T1000 (cell line): ENCODE measurements around the gene EAF2.
"Not testable (repeated sequence)": the region's sequence is repeated elsewhere in the genome, so short reads cannot be mapped to it uniquely, and the experiment has no call there.

Source experiments
- DNase-seq: peaks from one replicate; lab custom pipeline; 2025; ENCODE audit warnings: mixed read lengths; lab: John Stamatoyannopoulos, UW

Gene EAF2

DNA sequence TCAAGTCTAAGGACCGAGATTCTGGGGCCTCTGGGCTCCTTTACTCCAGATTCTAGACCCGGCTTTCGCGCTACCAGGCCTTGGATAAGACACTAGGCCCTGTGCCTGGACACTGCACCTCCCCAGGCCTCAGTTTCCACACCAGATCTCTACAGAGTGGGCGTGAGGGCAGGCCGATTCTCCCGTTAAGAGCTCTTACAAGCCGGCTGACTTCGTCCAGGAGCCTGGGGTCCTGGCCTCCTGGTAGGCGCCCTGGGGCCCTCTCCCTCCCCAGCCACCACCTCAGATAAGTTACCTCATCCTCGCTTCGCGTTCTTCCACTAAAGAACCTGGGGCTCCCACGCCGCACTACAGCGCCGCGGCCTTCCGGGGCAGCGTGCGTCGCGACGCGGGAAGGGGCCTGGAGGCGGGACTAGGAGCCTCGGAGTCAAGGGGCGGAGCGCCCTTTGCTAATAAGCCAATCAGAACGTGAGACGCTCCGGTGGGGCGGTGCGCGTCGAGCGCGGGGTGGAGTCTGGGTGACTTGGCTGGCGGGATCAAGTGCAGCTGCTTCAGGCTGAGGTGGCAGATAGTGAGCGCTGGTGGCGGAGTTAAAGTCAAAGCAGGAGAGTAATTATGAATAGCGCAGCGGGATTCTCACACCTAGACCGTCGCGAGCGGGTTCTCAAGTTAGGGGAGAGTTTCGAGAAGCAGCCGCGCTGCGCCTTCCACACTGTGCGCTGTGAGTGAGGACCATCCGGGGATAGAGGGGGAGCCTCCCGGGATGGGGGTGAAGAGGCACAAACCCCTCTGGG lies at the start of gene EAF2, which contains the start of gene IQCB1:
Gene EAF2 (plus strand): TSS at position 539 of the 794 bp plus-strand sequence. CDS start 77 bp downstream, at position 616.
Gene IQCB1 (minus strand): TSS at position 390 of the 794 bp plus-strand sequence. CDS start 6,100 bp downstream, outside the sequence.
- DNase-seq: peak; percentile 86

DNA sequence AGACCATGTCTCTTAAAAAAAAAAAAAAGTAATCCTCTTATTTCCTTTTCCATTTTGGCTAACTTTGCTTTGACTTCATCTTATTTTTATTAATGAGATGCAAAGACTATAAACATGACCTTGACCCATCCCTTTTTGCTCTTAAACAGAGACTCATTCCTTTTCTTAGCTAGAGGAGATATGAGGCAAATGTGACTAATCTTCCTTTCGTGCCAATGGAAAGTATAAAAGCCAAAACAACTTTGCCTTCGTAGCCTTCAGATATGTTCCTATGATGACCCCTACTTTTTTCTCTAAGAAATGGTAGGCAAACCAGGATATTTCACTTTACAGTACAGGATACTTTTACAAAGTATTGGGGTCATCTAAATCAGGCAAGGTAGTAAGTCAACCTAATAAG lies 48.5 kb upstream of the EAF2 start:
- DNase-seq: no peak

DNA sequence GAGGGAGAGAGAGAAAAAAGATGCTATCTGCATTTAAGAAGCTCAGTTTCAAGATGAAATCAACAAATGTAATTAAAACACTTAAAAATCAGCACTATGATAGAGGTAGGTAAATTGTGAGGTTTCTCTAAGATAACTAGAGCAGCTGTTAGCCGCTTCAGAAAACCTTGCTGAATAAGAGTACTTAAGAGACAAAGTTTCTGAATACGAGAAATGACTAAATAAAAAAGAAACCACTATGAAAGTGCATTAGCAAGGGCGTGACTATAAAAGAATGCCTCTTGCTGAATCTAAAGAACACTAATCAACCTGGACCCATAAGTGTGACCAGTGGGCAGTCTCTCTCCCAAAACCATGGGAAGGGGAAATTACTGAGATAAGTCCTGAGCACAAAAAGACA lies 41.9 kb upstream of the EAF2 start:
- no peak for DNase-seq

DNA sequence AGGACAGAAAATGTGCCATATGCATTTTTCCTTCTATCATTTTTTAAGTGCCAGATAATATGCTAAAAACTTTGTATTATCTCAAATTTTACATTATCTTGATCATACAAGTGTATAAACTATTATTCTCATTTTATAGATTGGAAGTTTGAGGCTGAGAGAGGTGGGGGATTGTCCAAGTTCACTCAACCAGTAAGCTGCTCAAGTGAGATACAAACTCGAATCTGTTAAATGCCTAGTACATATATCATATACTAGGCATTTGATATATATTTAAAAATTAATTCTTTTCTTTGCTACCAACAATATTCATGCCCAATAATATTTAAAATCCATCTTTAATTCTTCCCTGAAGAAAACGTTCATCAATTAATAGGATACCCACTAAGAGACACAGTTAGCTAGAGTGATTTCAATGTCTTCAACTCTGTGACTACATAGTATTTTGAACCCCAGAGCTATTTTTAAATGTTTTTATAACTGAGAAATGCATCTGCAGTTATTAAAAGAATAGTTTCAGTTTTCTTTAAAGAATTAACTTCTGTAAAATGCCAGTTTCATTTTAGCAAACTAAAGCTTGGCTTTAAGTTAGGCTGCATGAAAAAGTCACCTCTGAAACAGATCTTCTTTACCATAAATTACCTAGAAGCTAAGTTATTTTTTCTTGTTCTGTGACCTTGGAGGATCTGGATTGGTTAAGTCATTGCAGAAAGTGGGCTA lies 40.6 kb upstream of the EAF2 start:
- no peak for DNase-seq

DNA sequence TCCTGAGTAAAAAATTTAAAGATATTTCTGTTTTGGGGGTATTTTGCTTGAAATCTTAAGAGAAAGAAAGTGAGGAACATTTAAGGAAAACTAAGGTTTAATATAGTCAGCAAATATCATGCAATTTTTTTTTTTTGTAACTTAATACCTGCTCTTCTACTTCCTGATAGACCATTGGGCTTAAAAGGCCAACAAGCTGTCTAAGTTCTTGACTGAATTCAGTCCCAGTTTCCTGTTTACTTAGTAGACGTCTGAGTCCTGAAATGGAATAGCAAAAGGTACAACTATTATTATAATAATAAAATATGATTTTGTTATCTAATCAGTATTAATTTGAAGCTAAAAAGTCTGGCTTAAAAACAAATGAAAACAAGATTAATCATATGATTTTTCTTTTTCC lies 38.0 kb upstream of the EAF2 start:
- DNase-seq: no peak

DNA sequence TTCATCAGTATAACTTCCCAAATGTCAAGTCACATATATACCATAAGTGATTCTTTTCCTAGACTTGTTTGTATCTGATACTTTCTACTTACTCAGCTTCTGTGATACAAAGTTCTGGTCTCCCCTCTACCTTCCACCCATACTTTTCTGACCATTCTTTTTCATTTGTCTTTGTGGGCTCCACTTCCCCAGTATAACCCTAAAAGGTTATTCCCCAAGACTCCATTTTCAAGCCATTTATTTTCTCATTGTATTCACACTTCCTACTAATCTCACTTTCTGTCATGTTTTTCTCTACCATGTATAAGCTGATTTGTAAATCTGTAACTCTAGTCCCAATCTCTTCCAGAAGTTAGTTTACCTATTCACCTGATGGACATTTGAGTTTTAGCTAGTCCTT lies 34.1 kb upstream of the EAF2 start:
- DNase-seq: no peak

DNA sequence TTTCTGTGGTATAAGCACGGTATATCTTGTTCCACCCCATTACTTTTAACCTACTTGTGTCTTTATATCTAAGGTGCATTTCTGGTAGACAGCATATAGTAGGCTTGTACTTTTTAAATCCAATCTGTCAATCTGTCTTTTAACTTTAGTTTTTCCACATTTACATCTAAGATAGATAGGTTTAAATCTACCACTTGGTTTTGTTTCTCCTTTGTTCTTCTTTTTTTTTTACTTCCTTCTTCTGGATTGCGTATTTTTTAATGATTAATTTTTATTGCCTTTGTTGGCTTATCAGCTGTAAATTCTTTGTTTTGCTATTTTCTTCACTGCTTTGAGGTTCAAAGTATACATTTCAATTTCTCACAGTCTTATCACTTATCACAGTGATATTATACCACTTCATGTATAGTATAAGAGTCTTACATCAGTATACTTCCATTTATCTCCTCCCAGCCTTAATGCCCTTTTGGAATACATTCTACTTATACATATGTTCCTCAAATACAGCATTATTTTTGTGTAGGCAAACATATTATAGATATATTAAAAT lies 31.2 kb upstream of the EAF2 start:
- DNase-seq: no peak

DNA sequence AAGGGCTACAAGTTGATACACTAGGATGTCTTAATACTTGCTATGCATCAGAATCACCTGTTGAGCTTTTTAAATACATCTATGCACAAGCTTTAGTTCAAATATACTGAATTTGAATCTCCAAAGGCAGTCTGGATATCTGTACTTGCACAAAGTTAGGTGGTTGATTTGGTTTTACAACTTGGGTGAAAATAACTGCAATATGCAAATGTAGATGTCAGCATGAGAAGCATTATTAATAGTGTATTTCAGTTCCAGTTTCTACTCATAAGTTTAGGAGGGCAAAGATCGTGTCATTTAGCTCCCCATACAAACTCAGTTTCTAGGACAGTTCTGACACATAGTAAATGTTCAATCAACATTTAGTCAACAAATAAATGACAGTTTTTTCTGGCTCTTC lies 25.8 kb upstream of the EAF2 start:
- DNase-seq: no peak

DNA sequence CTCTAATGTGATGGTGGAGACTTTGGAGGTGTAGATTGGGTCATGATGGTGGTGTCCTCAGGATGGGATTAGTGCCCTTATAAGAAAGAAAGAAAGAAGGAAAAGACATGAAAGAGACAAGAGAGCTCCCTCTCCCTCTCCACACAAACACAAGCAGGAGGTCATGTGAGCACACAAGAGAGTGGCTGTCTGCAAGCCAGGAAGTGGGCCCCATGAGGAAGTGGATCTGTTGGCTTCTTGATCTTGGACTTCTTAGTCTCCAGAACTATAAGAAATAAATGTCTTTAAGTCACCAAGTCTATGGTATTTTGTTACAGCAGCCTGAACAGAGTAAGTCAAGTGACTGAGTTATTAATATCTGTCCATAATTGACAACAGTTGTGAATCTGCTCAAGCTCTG lies 17.3 kb upstream of the EAF2 start:
- no peak for DNase-seq

DNA sequence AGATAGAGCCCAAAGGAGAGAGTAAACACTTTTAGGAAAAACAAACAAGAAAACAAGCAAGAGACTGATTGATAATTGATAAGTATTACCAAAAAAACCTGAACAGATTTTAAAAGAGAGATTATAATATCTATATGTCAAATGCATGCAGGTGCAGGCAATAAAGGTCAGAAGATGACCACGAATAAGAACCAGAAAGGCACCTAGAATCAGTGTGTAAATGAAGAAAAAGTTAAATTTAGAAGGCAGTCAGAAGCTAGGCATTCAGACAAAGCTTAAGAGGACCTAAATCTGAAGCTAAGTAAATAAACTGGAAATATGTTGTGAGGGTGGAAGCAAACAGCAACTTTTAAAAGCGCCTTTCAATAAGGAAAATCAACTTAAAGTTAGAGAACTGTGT lies 16.4 kb upstream of the EAF2 start:
- no peak for DNase-seq

DNA sequence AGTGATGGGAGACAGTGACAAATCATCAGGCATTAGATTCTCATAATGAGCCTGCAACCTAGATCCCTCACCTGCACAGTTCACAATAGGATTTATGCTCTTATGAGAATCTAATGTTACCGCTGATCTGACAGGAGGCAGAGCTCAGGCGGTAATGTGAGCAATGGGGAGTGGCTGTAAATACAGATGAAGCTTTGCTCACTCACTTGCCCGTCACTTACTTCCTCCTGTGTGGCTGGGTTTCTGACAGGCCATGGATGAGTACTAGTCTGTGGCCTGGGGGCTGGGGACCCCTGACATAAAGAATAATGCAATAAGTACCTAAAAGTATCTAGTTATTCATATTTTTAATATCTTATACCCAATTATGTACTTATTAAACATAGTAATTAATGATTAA lies 15.8 kb upstream of the EAF2 start:
- DNase-seq: no peak

DNA sequence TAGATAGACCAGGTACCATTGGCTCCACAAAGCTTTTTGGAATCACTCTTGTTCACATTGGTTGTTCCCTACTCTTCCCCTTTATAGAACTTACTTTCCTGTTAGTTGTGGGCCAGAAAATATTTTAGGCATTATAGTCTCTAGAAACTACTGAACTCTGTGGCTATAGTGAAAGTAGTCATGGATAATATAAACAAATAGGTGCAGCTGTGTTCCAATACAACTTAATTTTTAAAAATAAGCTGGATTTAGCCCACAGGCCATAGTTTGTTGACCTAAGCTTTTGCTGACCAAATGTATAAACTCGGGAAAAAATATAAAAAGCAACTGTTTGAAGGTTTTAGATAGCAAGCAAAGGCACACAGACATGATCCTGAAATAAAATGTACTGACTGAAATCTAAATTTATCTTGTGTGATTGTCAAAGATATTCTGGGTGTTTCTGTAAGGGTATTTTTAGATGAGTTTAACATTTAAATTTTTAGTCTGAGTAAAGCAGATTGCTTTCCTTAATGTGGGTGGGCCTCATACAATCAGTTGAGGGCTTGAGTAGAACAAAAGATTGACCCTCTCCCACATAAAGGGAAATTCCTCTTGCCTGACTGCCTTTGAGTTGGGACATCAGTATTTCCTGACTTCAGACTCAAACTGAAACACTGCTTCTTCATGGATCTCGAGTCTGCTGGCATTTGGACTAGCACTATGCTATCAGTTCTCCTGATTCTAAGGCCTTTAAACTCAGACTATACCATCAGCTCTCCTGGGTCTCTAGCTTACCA lies 13.4 kb upstream of the EAF2 start:
- no peak for DNase-seq

DNA sequence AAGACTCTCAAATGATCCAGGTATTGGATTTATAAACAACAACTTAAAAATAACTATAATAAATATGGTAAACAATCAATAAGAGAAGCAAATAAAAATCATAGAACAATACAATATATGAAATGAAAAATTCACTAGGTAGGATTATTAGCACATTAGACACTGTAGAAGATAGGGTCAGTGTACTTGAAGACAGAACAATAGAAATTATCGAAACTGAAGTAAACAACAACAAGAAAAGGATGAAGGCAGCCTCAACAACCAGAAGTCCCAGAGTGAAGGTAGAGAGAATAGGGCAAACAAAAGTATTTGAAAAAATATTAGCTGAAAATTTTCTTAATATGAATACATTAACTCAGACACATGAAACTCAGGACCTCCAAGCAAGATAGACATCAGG lies 12.0 kb upstream of the EAF2 start:
- no peak for DNase-seq

DNA sequence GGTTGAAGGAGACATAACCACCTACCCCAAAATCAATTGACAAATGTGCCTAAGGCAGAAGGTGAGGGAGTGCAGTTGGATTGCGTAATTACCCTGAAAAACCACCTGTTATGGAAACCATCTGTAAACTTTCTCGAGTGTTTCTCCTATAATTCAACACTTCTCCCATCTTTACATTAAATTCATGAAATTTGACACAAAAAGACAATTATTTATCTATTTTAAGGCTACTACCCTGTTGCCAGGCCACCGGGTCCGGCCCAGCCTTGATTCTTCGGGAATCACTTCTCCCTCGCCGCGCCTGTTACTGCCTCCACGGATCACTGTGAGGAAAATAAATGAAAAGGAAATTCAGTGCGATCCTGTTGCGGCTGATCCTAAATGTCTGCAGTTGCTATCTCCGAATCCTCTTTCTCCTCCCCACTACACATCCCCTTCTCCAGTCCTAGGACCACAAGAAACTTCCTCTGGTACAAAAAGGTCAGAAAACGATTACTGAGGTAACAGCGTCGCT lies 795 bp upstream of the EAF2 start:
- DNase-seq: no peak

DNA sequence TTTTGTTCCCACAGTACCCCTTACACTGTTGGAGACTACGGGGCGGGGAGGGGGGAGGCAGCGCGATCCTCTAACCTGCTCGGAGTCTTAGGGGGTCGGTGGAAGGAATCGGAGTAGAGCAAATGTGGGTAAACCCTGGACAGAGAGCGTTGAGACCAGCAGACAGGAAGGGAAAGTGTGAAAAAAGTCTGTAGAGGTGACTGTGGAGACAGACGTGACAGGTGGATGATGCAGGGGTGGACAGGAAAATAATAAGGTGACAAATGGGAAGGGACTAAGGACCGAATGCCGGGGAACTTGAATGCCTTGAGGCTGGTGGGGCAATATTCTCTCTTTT lies 424 bp downstream of the EAF2 start:
- DNase-seq: no peak

DNA sequence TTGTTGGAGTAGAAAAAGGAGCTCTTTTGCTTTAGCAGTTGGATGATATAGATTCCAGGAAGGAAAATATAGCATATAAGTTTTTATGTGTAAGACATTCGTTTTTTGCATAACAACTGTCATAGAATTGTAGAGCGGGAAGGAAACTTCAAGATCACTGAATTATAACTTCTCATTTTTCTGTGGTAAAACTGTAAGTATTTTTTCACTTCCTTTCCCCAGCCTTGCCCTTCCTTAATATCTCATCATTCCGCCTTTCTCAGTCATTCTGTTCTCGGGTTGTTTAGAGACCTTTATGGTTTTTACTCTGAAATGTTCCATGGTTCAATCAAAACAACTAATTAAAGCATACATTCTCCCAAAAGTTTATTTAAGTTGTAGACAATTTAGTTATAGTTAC lies 1.1 kb downstream of the EAF2 start:
- DNase-seq: no peak

DNA sequence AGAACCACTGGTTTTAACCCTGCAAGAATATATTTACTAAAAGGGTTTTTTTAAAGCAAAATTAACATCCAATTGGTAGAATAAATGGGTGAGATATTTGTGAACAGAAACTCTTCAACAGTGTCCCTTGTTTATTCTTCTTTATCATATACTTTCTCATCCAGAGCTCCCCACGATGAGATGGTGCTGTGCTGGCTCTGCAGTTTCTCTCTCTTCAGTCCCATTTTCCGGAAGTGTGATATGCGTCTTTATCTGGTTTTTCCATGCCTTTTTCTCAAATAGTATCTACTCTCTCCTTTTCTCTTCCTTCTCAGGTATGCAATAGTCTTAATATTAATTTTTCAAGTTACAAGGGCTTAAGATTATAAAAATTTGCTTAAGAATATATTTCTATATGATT lies 1.5 kb downstream of the EAF2 start:
- DNase-seq: no peak

DNA sequence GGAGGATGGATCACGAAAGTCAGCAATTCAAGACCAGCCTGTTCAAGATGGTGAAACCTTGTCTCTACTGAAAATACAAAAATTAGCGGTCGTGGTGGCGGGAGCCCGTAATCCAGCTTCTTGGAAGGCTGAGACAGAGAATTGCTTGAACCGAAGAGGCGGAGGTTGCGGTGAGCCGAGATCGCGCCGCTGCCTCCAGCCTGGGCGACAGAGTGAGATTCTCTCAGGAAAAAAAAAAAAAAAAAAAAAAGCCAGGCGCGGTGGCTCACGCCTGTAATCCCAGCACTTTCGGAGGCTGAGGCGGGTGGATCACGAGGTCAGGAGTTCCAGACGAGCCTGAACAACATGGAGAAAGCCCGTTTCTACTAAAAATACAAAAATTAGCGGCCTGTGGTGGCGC lies 5.0 kb downstream of the EAF2 start:
- DNase-seq: no peak

DNA sequence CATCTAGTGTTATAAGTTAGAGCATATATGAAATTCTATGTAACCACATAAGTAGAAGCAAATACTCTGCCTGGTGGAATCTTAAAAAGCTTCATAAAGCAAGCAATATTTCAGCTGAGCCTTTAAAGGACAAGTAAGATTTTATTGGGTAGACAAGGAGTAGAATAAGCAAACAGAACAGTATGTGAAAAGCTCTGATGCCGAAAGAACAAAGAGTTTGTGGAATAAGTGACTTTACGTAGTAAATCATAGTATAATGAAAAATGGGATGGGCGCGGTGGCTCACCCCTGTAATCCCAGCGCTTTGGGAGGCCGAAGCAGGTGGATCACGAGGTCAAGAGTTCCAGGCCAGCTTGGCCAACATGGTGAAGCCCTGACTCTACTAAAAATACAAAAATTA lies 9.9 kb downstream of the EAF2 start:
- DNase-seq: no peak

DNA sequence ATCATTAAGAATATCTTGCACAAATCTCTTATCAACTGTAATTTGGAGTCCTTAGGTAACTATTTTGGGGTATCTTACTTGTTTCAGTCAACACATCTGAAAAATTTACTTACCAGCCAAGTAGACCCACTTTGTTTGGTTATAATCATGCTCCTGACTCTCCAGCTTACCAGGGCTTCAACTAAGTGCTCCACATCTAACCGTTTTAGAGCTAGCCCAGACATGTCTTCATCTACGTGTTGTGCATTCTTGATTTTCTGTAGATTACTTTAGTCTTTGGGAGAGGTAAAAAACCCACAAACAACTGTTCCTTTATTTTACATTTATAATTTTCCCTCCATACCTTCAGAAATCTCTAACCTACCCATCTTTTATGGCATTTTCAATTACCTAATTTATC lies 17.2 kb downstream of the EAF2 start:
- no peak for DNase-seq

DNA sequence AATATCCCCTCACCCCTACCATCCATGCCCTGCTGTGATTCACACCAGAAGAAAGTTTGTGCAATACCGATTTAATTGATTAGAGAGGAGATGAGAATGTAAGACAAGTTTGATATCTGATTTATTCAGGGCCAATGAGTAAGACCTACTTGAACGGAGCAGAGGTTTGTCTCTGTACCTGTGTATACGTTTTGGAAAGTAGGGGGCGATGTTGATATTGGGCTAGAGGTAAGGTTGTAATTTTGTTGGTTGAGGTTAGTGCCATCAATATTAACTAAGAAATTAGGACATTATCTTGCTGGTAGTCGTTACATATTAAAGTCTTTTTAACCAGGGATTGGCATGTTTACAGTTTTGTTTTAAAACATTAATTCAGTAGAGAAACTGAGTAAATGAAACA lies 20.5 kb downstream of the EAF2 start:
- no peak for DNase-seq

DNA sequence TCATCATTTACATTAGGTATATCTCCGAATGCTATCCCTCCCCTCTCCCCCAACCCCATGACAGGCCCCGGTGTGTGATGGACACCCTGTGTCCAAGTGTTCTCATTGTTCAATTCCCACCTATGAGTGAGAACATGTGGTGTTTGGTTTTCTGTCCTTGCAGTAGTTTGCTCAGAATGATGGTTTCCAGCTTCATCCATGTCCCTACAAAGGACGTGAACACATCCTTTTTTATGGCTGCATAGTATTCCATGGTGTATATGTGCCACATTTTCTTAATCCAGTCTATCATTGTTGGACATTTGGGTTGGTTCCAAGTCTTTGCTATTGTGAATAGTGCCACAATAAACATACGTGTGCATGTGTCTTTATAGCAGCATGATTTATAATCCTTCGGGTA lies 22.8 kb downstream of the EAF2 start:
- DNase-seq: not testable (repeated sequence)
